GM18907 (cell line): ENCODE data around the gene WDFY3.

Experiments
- ATAC-seq: cut with Tn5 transposase; IDR thresholded peaks from one replicate; pipeline ENCODE4 v1.9.1; 2021; ENCODE audit warnings: mild to moderate bottlenecking, moderate library complexity; ENCODE audit not compliant: unreplicated experiment

The WDFY3 gene

GRCh38 chr4:84804136-84804535 is 162.4 kb downstream of the WDFY3 start:
- no peak for ATAC-seq

GRCh38 chr4:84803720-84804119 is 162.8 kb downstream of the WDFY3 start:
- ATAC-seq = no peak

- no peak for ATAC-seq
These were observed 163.4 kb downstream of the WDFY3 start for GRCh38 chr4:84803116-84803515.

- ATAC-seq = no peak
These were observed 166.2 kb downstream of the WDFY3 start for GRCh38 chr4:84800256-84800655.

- no peak for ATAC-seq
These were observed 167.2 kb downstream of the WDFY3 start for GRCh38 chr4:84799318-84799717.

- no peak for ATAC-seq
These were observed 170.1 kb downstream of the WDFY3 start for GRCh38 chr4:84796394-84796793.

GRCh38 chr4:84792366-84793301 is 173.9 kb downstream of the WDFY3 start:
- ATAC-seq = no peak

- ATAC-seq = no peak
These were observed 175.5 kb downstream of the WDFY3 start for GRCh38 chr4:84790769-84791565.

GRCh38 chr4:84786478-84786877 is 180.0 kb downstream of the WDFY3 start:
- no peak for ATAC-seq

- no peak for ATAC-seq
These were observed 184.0 kb downstream of the WDFY3 start for GRCh38 chr4:84782517-84782916.

- ATAC-seq = no peak
These were observed 185.8 kb downstream of the WDFY3 start for GRCh38 chr4:84780719-84781118.

GRCh38 chr4:84778041-84778440 is 188.4 kb downstream of the WDFY3 start:
- ATAC-seq = no peak

- ATAC-seq = no peak
These were observed 199.3 kb downstream of the WDFY3 start for GRCh38 chr4:84767168-84767567.

- ATAC-seq = no peak
These were observed 213.0 kb downstream of the WDFY3 start for GRCh38 chr4:84753321-84753972.

- no peak for ATAC-seq
These were observed 214.8 kb downstream of the WDFY3 start for GRCh38 chr4:84751707-84752106.

GRCh38 chr4:84750960-84751283 is 215.6 kb downstream of the WDFY3 start:
- ATAC-seq = no peak

- ATAC-seq = peak; percentile 76
These were observed 216.1 kb downstream of the WDFY3 start for GRCh38 chr4:84750260-84750959.

GRCh38 chr4:84740057-84740456 is 226.4 kb downstream of the WDFY3 start:
- no peak for ATAC-seq

GRCh38 chr4:84738622-84739021 is 227.9 kb downstream of the WDFY3 start:
- no peak for ATAC-seq

GRCh38 chr4:84737656-84738055 is 228.8 kb downstream of the WDFY3 start:
- no peak for ATAC-seq

- ATAC-seq = no peak
These were observed 232.5 kb downstream of the WDFY3 start for GRCh38 chr4:84734037-84734436.
